Measurements from ENCODE around the gene CYP2B6. TPM values are rescaled to one million over a fixed set of nuclear protein-coding genes. Genes with fewer than 3 reads are reported as not detected.

The CYP2B6 gene
- total and polyA plus RNA-seq, 2 donors from 2014 or later, result 0.31 to 10.0 TPM

DNA sequence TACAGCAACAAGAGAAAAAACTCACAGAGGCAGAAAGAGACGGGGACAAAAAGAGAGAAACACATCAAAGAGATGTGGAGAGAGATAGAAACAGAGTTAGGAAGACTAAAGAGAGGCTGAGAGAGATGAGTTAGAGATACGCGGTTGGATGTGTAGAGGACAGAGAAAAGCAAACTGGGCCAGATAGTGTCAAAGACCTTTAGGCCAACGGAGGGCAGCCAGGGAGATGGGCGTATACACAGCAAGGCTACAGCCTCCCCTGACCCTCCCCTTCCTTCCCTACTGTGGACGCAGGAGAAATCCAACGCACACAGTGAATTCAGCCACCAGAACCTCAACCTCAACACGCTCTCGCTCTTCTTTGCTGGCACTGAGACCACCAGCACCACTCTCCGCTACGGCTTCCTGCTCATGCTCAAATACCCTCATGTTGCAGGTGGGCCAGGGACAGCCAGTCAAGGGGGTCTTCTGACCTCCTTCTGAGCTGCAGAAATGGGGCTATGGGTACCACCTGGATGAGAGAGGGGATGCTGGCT, 18.7 kb downstream of the CYP2B6 start:
- DNase-seq (no peak), FAIRE-seq (no peak)
- H3K9ac ChIP-seq (ENCODE audit: low read length in 3 of 3), result no peak overlapping the region
- H3K27me3 ChIP-seq (ENCODE audit: control insufficient read depth, insufficient read depth, low read length), result no peaks in the 10 kb centered on the region
- H3K36me3 ChIP-seq (ENCODE audit: control insufficient read depth in 2 of 3, insufficient read depth in 3 of 3, low read length in 3 of 3), result no peaks in the 10 kb centered on the region
- H3K4me3 ChIP-seq (ENCODE audit: low read length in 3 of 3), result no peak overlapping the region
- no peaks in the 10 kb centered on the region for H3K9me3 ChIP-seq (ENCODE audit: control insufficient read depth in 2 of 3, insufficient read depth in 1 of 3, low read length in 3 of 3)
- no peaks in the 10 kb centered on the region for H3K4me1 ChIP-seq (ENCODE audit: control insufficient read depth in 2 of 3, insufficient read depth in 2 of 3, low read depth in 1 of 3, low read length in 3 of 3)
- intact Hi-C loops (cut with DNase I), result no loop called here
- TF ChIP-seq, protein P1, sequence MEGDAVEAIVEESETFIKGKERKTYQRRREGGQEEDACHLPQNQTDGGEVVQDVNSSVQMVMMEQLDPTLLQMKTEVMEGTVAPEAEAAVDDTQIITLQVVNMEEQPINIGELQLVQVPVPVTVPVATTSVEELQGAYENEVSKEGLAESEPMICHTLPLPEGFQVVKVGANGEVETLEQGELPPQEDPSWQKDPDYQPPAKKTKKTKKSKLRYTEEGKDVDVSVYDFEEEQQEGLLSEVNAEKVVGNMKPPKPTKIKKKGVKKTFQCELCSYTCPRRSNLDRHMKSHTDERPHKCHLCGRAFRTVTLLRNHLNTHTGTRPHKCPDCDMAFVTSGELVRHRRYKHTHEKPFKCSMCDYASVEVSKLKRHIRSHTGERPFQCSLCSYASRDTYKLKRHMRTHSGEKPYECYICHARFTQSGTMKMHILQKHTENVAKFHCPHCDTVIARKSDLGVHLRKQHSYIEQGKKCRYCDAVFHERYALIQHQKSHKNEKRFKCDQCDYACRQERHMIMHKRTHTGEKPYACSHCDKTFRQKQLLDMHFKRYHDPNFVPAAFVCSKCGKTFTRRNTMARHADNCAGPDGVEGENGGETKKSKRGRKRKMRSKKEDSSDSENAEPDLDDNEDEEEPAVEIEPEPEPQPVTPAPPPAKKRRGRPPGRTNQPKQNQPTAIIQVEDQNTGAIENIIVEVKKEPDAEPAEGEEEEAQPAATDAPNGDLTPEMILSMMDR (IDR thresholded peaks at IDR 0.05; ENCODE audit: borderline replicate concordance, extremely low read depth, insufficient read depth), result no peak
- no peak overlapping the region for H3K27ac ChIP-seq (ENCODE audit: low read depth in 2 of 2, low read length in 2 of 2)

DNA sequence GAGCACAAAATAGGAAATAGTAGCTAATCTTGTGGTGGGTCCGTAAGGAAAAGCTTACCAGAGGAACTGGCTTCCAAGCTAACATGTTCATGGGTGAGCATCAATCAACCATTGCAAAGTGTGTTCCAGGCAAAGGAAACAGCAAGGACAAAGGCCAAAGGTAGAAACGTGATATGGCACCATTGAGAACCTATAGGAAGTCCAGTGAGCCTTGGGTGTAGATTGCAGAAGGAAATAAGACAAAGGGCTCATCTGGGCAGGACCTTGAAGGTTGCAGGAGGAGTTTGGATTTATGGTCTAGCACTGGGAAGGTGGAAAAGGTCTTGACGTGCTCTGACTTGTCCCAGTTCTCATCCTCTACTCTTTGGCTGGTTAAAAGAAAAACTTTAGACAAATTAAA, 22.3 kb downstream of the CYP2B6 start:
- TF ChIP-seq, protein P1 (IDR thresholded peaks at IDR 0.05; ENCODE audit: borderline replicate concordance, extremely low read depth, insufficient read depth), result no peak
- no peak overlapping the region for H3K4me3 ChIP-seq (ENCODE audit: low read length in 3 of 3)
- H3K4me1 ChIP-seq (ENCODE audit: control insufficient read depth in 2 of 3, insufficient read depth in 2 of 3, low read depth in 1 of 3, low read length in 3 of 3), result no peaks in the 10 kb centered on the region
- H3K9ac ChIP-seq (ENCODE audit: low read length in 3 of 3), result no peak overlapping the region
- DNase-seq (no peak), FAIRE-seq (no peak)
- intact Hi-C loops (cut with DNase I), result no loop called here
- no peaks in the 10 kb centered on the region for H3K9me3 ChIP-seq (ENCODE audit: control insufficient read depth in 2 of 3, insufficient read depth in 1 of 3, low read length in 3 of 3)
- no peaks in the 10 kb centered on the region for H3K27me3 ChIP-seq (ENCODE audit: control insufficient read depth, insufficient read depth, low read length)
- no peaks in the 10 kb centered on the region for H3K36me3 ChIP-seq (ENCODE audit: control insufficient read depth in 2 of 3, insufficient read depth in 3 of 3, low read length in 3 of 3)
- no peak overlapping the region for H3K27ac ChIP-seq (ENCODE audit: low read depth in 2 of 2, low read length in 2 of 2)

DNA sequence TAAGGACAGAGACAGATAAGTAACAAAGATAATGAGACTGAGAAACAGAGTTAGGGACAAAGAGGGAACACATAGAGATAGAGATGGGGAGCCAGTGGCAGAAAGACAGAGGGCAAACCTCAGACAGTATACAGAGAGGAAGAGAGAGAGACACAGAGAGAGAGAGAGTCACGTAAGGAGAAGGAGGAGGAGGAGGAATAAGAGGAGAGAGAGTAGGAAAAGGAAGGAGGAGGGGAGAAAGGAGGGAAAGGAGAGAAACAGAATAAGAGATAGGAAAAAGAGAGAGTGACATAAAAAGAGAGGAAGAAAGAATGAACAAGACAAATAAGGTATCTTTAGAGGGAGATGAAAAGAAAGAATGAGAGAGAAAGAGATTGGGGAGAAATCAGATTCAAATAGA, 23.6 kb downstream of the CYP2B6 start:
- Histone ChIP-seq H3K9ac (ENCODE audit: low read length in 3 of 3) (no peak overlapping the region), H3K27me3 (ENCODE audit: control insufficient read depth, insufficient read depth, low read length) (no peaks in the 10 kb centered on the region), H3K36me3 (ENCODE audit: control insufficient read depth in 2 of 3, insufficient read depth in 3 of 3, low read length in 3 of 3) (no peaks in the 10 kb centered on the region), H3K9me3 (ENCODE audit: control insufficient read depth in 2 of 3, insufficient read depth in 1 of 3, low read length in 3 of 3) (no peaks in the 10 kb centered on the region), H3K27ac (ENCODE audit: low read depth in 2 of 2, low read length in 2 of 2) (no peak overlapping the region), H3K4me1 (ENCODE audit: control insufficient read depth in 2 of 3, insufficient read depth in 2 of 3, low read depth in 1 of 3, low read length in 3 of 3) (no peaks in the 10 kb centered on the region), H3K4me3 (ENCODE audit: low read length in 3 of 3) (no peak overlapping the region)
- TF ChIP-seq, protein P1 (IDR thresholded peaks at IDR 0.05; ENCODE audit: borderline replicate concordance, extremely low read depth, insufficient read depth), result no peak
- DNase-seq, result no peak
- intact Hi-C loops (cut with DNase I), result no loop called here
- FAIRE-seq, result no peak

DNA sequence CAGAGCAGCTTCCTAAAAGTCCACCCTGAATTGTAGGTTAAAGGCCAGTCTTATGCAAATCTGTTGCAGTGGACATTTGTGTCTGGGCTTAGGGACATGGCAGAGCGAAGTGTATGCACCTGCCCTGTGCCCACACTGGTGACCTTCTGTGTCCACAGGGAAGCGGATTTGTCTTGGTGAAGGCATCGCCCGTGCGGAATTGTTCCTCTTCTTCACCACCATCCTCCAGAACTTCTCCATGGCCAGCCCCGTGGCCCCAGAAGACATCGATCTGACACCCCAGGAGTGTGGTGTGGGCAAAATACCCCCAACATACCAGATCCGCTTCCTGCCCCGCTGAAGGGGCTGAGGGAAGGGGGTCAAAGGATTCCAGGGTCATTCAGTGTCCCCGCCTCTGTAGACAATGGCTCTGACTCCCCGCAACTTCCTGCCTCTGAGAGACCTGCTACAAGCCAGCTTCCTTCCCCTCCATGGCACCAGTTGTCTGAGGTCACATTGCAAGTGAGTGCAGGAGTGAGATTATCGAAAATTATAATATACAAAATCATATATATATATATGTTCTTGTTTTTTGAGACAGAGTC, 25.5 kb downstream of the CYP2B6 start:
- Histone ChIP-seq H3K27me3 (ENCODE audit: control insufficient read depth, insufficient read depth, low read length) (no peaks in the 10 kb centered on the region), H3K9ac (ENCODE audit: low read length in 3 of 3) (no peak overlapping the region)

More for the DNA sequence above, 25.5 kb downstream of the CYP2B6 start:
- H3K27ac ChIP-seq (ENCODE audit: low read depth in 2 of 2, low read length in 2 of 2), result no peak overlapping the region
- no peaks in the 10 kb centered on the region for H3K36me3 ChIP-seq (ENCODE audit: control insufficient read depth in 2 of 3, insufficient read depth in 3 of 3, low read length in 3 of 3)
- TF ChIP-seq, protein P1 (IDR thresholded peaks at IDR 0.05; ENCODE audit: borderline replicate concordance, extremely low read depth, insufficient read depth), result no peak
- DNase-seq (no peak), FAIRE-seq (no peak)
- intact Hi-C loops (cut with DNase I), result no loop called here
- no peaks in the 10 kb centered on the region for H3K9me3 ChIP-seq (ENCODE audit: control insufficient read depth in 2 of 3, insufficient read depth in 1 of 3, low read length in 3 of 3)
- H3K4me3 ChIP-seq (ENCODE audit: low read length in 3 of 3), result no peak overlapping the region
- no peaks in the 10 kb centered on the region for H3K4me1 ChIP-seq (ENCODE audit: control insufficient read depth in 2 of 3, insufficient read depth in 2 of 3, low read depth in 1 of 3, low read length in 3 of 3)

All from kidney (tissue), 14 donors.